Placental epithelial cell (primary cell): ENCODE data around the gene IGSF9. TPM values are rescaled to one million over a fixed set of nuclear protein-coding genes. Genes with fewer than 3 reads are reported as not detected.

Source experiments
- small RNA-seq: library from RNA; depleted of rRNA; stranded (forward); fragments of <200 nt; gene quantifications from one replicate; pipeline ENCODE3, GENCODE V24; 2012
- total RNA-seq: library from RNA; depleted of rRNA; stranded (reverse); fragments of >200 nt; gene quantifications from 2 replicates; pipeline ENCODE4 v1.2.3, GENCODE V29; 2012

The IGSF9 gene
- total RNA-seq, result 7.7 and 9.0 TPM in 2 replicates

GRCh38 chr1:159945483-159946241 lies at the start of gene IGSF9:
IGSF9 (minus strand) TSS chr1:159945613; CDS start chr1:159943454, 2,159 bp downstream.

GRCh38 chr1:159953536-159954515 lies 8.4 kb upstream of the IGSF9 start, which contains the start of gene SLAMF9:
SLAMF9 (minus strand) TSS chr1:159954237; CDS start chr1:159954137, 100 bp downstream.

GRCh38 chr1:159924791-159925718 lies 20.4 kb downstream of the IGSF9 start, which contains the start of gene TAGLN2:
TAGLN2 (minus strand) TSS chr1:159925507; CDS start chr1:159920509, 4,998 bp downstream.

GRCh38 chr1:159900086-159900680 lies 45.2 kb downstream of the IGSF9 start, which contains the start of gene CFAP45:
CFAP45 (minus strand) TSS chr1:159900165; CDS start chr1:159900098, 67 bp downstream.

Small RNA genes lying within 50 kb of the gene (small RNA-seq; reads per million reads assigned to genes)
- gene MIR4259, result not detected

Other genes starting within 250 kb of the IGSF9 start
- under 0.01 TPM in 1 of 2 replicates, not detected in the other for gene CRP, start 231.0 kb downstream of the IGSF9 start, total RNA-seq
- gene DUSP23, start 164.7 kb downstream of the IGSF9 start, total RNA-seq, result 31.0 and 47.8 TPM in 2 replicates
- gene FCRL6, start 143.3 kb downstream of the IGSF9 start, total RNA-seq, result not detected in 2 replicates
- 2.0 and 8.5 TPM in 2 replicates for gene SLAMF8, start 118.7 kb downstream of the IGSF9 start, total RNA-seq
- gene VSIG8, start 83.0 kb downstream of the IGSF9 start, total RNA-seq, result 0.22 and 0.39 TPM in 2 replicates
- 1.1 and 1.2 TPM in 2 replicates for gene CFAP45, start 45.4 kb downstream of the IGSF9 start, total RNA-seq
- gene TAGLN2, start 20.1 kb downstream of the IGSF9 start, total RNA-seq, result 268 and 1,244 TPM in 2 replicates
- gene SLAMF9, start 8.6 kb upstream of the IGSF9 start, total RNA-seq, result 4.7 and 6.8 TPM in 2 replicates
- gene PIGM, start 86.4 kb upstream of the IGSF9 start, total RNA-seq, result 2.7 and 6.8 TPM in 2 replicates
- not detected in 2 replicates for gene KCNJ10, start 124.5 kb upstream of the IGSF9 start, total RNA-seq
- not detected in 2 replicates for gene KCNJ9, start 135.9 kb upstream of the IGSF9 start, total RNA-seq
- gene IGSF8, start 153.0 kb upstream of the IGSF9 start, total RNA-seq, result 25.1 and 25.8 TPM in 2 replicates
- under 0.01 TPM in 1 of 2 replicates, not detected in the other for gene ATP1A2, start 170.1 kb upstream of the IGSF9 start, total RNA-seq
- gene ATP1A4, start 206.0 kb upstream of the IGSF9 start, total RNA-seq, result 2.4 and 13.0 TPM in 2 replicates
- gene CASQ1, start 245.0 kb upstream of the IGSF9 start, total RNA-seq, result 0.76 and 2.4 TPM in 2 replicates